ENCODE data around the gene TMEM238.

TMEM238 gene

GRCh38 chr19:55352549-55353145, 31.4 kb downstream of the TMEM238 start:
- H3K9ac ChIP-seq (ENCODE audit: low read depth, low read length): no peak overlapping the region
- WGBS: 73% methylated on average over 25 of the region's 25 CpGs
- H3K27me3 ChIP-seq (ENCODE audit: insufficient read depth, low read length): peaks cover 50% of the 10 kb centered on the region
- no peak overlapping the region for H3K27ac ChIP-seq (ENCODE audit: low read depth, low read length)
- H3K4me3 ChIP-seq (ENCODE audit: low read length): 0 out of 2 replicates have a peak overlapping the region, but pooled peaks have one; percentile 64
- H3K36me3 ChIP-seq (ENCODE audit: insufficient read depth, low read length): no peaks in the 10 kb centered on the region
- H3K9me3 ChIP-seq (ENCODE audit: insufficient read depth, low read depth, low read length): no peaks in the 10 kb centered on the region
- H3K4me1 ChIP-seq (ENCODE audit: insufficient read depth, low read length): peaks cover 25% of the 10 kb centered on the region

DNA sequence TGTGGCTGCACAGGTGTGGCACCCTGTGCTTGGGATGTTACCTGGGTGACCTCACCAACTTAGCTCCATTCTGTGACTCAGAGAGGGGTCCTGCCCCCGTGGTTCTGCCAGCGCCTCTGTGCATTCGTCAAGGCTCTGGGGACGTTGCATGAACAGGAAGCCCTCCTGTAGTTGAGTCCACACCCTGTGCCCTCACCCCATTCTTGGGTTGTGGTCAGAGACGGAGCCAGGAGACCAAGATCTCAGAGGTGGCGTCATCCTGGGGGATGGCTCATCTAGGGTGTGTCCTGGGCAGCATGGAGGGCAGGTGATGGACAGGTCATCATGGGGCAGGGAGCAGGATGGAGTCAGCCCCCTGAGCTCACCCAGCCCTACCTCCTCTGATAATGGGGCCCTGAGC, 32.1 kb downstream of the TMEM238 start:
- 89% methylated on average over 6 of the region's 6 CpGs for WGBS
- H3K27me3 ChIP-seq (ENCODE audit: insufficient read depth, low read length): peaks cover 46% of the 10 kb centered on the region
- no peak overlapping the region for H3K27ac ChIP-seq (ENCODE audit: low read depth, low read length)
- H3K9me3 ChIP-seq (ENCODE audit: insufficient read depth, low read depth, low read length): no peaks in the 10 kb centered on the region
- H3K4me3 ChIP-seq (ENCODE audit: low read length): no peak overlapping the region
- no peak overlapping the region for H3K9ac ChIP-seq (ENCODE audit: low read depth, low read length)
- H3K36me3 ChIP-seq (ENCODE audit: insufficient read depth, low read length): no peaks in the 10 kb centered on the region
- peaks cover 25% of the 10 kb centered on the region for H3K4me1 ChIP-seq (ENCODE audit: insufficient read depth, low read length)

GRCh38 chr19:55350620-55351315, 33.3 kb downstream of the TMEM238 start:
- Histone ChIP-seq H3K9me3 (ENCODE audit: insufficient read depth, low read depth, low read length) (no peaks in the 10 kb centered on the region), H3K27me3 (ENCODE audit: insufficient read depth, low read length) (peaks cover 38% of the 10 kb centered on the region), H3K27ac (ENCODE audit: low read depth, low read length) (no peak overlapping the region), H3K36me3 (ENCODE audit: insufficient read depth, low read length) (no peaks in the 10 kb centered on the region), H3K4me1 (ENCODE audit: insufficient read depth, low read length) (peaks cover 25% of the 10 kb centered on the region), H3K4me3 (ENCODE audit: low read length) (no peak overlapping the region), H3K9ac (ENCODE audit: low read depth, low read length) (no peak overlapping the region)
- WGBS: 93% methylated on average over 11 of the region's 11 CpGs

GRCh38 chr19:55348317-55349034, 35.6 kb downstream of the TMEM238 start:
- peaks cover 25% of the 10 kb centered on the region for H3K4me1 ChIP-seq (ENCODE audit: insufficient read depth, low read length)
- H3K27ac ChIP-seq (ENCODE audit: low read depth, low read length): peak overlapping the region; percentile 95; the same call in 1 of the 2 replicates
- no peaks in the 10 kb centered on the region for H3K9me3 ChIP-seq (ENCODE audit: insufficient read depth, low read depth, low read length)
- H3K36me3 ChIP-seq (ENCODE audit: insufficient read depth, low read length): peaks cover 4% of the 10 kb centered on the region
- WGBS: 19% methylated on average over 21 of the region's 22 CpGs
- peak overlapping the region; percentile 28 for H3K4me3 ChIP-seq (ENCODE audit: low read length)
- H3K27me3 ChIP-seq (ENCODE audit: insufficient read depth, low read length): peaks cover 22% of the 10 kb centered on the region
- H3K9ac ChIP-seq (ENCODE audit: low read depth, low read length): peak overlapping the region; percentile 38; the same call in 1 of the 2 replicates

GRCh38 chr19:55347442-55348009, 36.6 kb downstream of the TMEM238 start:
- peaks cover 21% of the 10 kb centered on the region for H3K4me1 ChIP-seq (ENCODE audit: insufficient read depth, low read length)
- peaks cover 14% of the 10 kb centered on the region for H3K36me3 ChIP-seq (ENCODE audit: insufficient read depth, low read length)
- peak overlapping the region; percentile 95; the same call in 1 of the 2 replicates for H3K27ac ChIP-seq (ENCODE audit: low read depth, low read length)
- H3K9ac ChIP-seq (ENCODE audit: low read depth, low read length): no peak overlapping the region; the same call in 1 of the 2 replicates
- 83% methylated on average over 5 of the region's 10 CpGs for WGBS
- H3K4me3 ChIP-seq (ENCODE audit: low read length): no peak overlapping the region
- H3K9me3 ChIP-seq (ENCODE audit: insufficient read depth, low read depth, low read length): no peaks in the 10 kb centered on the region
- H3K27me3 ChIP-seq (ENCODE audit: insufficient read depth, low read length): peaks cover 13% of the 10 kb centered on the region

DNA sequence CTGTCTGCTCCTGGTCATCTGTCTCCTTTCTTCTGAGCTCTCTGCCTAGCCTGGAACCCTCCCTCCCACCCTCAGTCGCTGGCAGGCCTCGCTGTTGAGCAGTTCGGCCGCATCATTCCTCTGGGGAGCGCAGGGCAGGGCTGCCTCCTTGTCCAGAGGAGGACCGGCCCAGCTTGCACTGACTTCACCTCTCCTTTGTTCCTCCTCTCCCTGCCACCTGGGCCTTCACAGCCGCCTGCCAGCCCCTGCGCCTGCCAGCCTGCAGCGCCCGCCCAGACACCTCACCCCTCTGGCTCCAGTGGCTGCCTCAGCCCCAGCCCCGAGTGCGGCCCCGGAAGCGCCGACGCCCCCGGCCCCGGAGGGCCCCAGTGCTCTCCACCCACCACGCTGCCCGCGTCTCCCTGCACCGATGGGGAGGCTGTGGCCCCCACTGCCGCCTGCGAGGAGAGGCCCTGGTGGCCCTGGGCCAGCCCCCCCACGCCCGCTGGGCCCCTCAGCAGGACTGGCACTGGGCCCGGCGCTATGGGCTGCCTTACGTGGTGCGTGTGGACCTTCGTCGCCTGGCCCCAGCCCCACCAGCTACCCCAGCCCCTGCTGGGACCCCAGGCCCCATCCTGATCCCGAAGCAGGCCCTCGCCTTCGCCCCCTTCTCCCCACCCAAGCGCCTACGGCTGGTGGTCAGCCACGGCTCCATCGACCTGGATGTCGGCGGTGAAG, 37.2 kb downstream of the TMEM238 start:
- Histone ChIP-seq H3K9me3 (ENCODE audit: insufficient read depth, low read depth, low read length) (no peaks in the 10 kb centered on the region), H3K4me3 (ENCODE audit: low read length) (no peak overlapping the region), H3K36me3 (ENCODE audit: insufficient read depth, low read length) (peaks cover 20% of the 10 kb centered on the region), H3K4me1 (ENCODE audit: insufficient read depth, low read length) (peaks cover 22% of the 10 kb centered on the region), H3K27ac (ENCODE audit: low read depth, low read length) (peak overlapping the region; percentile 95; the same call in 1 of the 2 replicates), H3K27me3 (ENCODE audit: insufficient read depth, low read length) (peaks cover 6% of the 10 kb centered on the region; the same call in 1 of the 2 replicates), H3K9ac (ENCODE audit: low read depth, low read length) (no peak overlapping the region)
- 92% methylated on average over 41 of the region's 41 CpGs for WGBS

GRCh38 chr19:55345818-55346724, 38.0 kb downstream of the TMEM238 start:
- Histone ChIP-seq H3K36me3 (ENCODE audit: insufficient read depth, low read length) (peaks cover 21% of the 10 kb centered on the region), H3K27me3 (ENCODE audit: insufficient read depth, low read length) (0 out of 2 replicates have a peak, but pooled peaks cover under 1% of the 10 kb centered on the region), H3K27ac (ENCODE audit: low read depth, low read length) (0 out of 2 replicates have a peak overlapping the region, but pooled peaks have one; percentile 18), H3K9ac (ENCODE audit: low read depth, low read length) (no peak overlapping the region), H3K9me3 (ENCODE audit: insufficient read depth, low read depth, low read length) (no peaks in the 10 kb centered on the region), H3K4me1 (ENCODE audit: insufficient read depth, low read length) (peaks cover 28% of the 10 kb centered on the region), H3K4me3 (ENCODE audit: low read length) (no peak overlapping the region)
- 93% methylated on average over 43 of the region's 43 CpGs for WGBS

- no peak overlapping the region for H3K9ac ChIP-seq (ENCODE audit: low read depth, low read length)
Observed at GRCh38 chr19:55345101-55345817, 38.8 kb downstream of the TMEM238 start.

GRCh38 chr19:55344444-55344843, 39.6 kb downstream of the TMEM238 start:
- H3K27ac ChIP-seq (ENCODE audit: low read depth, low read length): no peak overlapping the region
- no peaks in the 10 kb centered on the region for H3K27me3 ChIP-seq (ENCODE audit: insufficient read depth, low read length)
- no peaks in the 10 kb centered on the region for H3K9me3 ChIP-seq (ENCODE audit: insufficient read depth, low read depth, low read length)
- no peak overlapping the region for H3K4me3 ChIP-seq (ENCODE audit: low read length)
- H3K36me3 ChIP-seq (ENCODE audit: insufficient read depth, low read length): peaks cover 21% of the 10 kb centered on the region
- WGBS: 94% methylated on average over 9 of the region's 9 CpGs
- H3K4me1 ChIP-seq (ENCODE audit: insufficient read depth, low read length): peaks cover 21% of the 10 kb centered on the region
- H3K9ac ChIP-seq (ENCODE audit: low read depth, low read length): no peak overlapping the region

More at GRCh38 chr19:55345101-55345817, 38.8 kb downstream of the TMEM238 start:
- H3K9me3 ChIP-seq (ENCODE audit: insufficient read depth, low read depth, low read length): no peaks in the 10 kb centered on the region
- 91% methylated on average over 22 of the region's 22 CpGs for WGBS
- no peaks in the 10 kb centered on the region for H3K27me3 ChIP-seq (ENCODE audit: insufficient read depth, low read length)
- no peak overlapping the region for H3K4me3 ChIP-seq (ENCODE audit: low read length)
- no peak overlapping the region for H3K27ac ChIP-seq (ENCODE audit: low read depth, low read length)
- peaks cover 24% of the 10 kb centered on the region for H3K4me1 ChIP-seq (ENCODE audit: insufficient read depth, low read length)
- H3K36me3 ChIP-seq (ENCODE audit: insufficient read depth, low read length): peaks cover 21% of the 10 kb centered on the region

Measured in HUES64 (cell line).